ENCODE measurements around the gene PRKCZ.
"Not testable (repeated sequence)": the region's sequence is repeated elsewhere in the genome, so short reads cannot be mapped to it uniquely, and the experiment has no call there.

The PRKCZ gene

DNA sequence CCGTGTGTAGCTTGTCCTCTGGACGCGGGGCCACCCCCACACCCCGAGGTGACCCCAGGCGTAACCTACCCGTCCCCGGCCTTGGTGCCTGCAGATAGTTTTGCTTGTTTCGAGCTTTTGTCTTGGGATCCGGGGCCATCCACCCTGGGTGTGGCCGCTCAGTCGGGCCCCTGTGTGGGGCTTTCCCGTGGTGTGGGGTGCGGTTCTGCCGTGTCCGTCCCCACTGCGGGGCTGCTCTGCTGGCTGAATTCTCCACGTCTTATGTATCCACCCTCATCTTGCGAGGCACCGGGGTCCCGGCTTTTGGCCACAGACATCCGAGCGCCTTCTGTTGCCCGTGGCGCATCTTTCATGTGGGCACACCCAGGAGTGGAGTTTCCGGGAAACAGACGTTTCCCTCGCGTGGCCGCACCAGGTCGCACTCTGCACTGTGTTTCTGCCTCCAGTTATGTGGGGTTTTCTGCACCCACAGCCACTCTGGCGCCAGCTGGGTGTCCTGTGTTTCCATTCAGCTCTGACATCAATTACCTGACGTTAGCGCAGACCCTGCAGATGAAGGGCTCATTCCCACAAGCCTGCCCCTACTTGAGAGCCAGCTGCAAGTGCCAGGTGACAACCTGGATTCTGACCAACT, 64.9 kb downstream of the PRKCZ start:
- no peak for DNase-seq (ENCODE audit: low read depth in 2 of 2)

- DNase-seq (ENCODE audit: low read depth in 2 of 2), result no peak
These were observed 65.6 kb downstream of the PRKCZ start for GRCh38 chr1:2115702-2116341.

DNA sequence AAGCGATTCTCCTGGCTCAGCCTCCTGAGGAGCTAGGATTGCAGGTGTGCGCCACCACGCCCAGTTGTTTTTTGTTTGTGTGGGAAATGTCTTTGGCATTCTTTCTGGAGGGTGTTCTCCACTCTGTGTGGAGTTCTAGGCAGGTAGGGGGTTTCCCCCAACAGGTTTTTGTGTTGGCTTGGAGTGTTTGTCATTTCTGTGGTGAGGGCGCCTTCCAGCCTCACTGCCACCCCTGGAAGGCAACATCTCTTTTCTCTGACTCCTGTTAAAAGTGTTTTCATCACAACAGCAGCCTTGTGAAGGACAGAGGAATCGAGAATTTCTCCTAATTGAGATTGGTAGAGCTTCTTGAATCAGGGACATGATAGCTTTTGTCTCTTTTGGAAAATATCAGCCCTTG, 69.7 kb downstream of the PRKCZ start:
- DNase-seq (ENCODE audit: low read depth in 2 of 2), result no peak

GRCh38 chr1:2121101-2121691, 71.0 kb downstream of the PRKCZ start:
- DNase-seq (ENCODE audit: low read depth in 2 of 2), result no peak

GRCh38 chr1:2121794-2122193, 71.6 kb downstream of the PRKCZ start:
- not testable (repeated sequence) for DNase-seq (ENCODE audit: low read depth in 2 of 2)

- DNase-seq (ENCODE audit: low read depth in 2 of 2), result no peak
These were observed 74.4 kb downstream of the PRKCZ start for GRCh38 chr1:2124446-2125198.

GRCh38 chr1:2125350-2126211, 75.4 kb downstream of the PRKCZ start:
- no peak for DNase-seq (ENCODE audit: low read depth in 2 of 2)

DNA sequence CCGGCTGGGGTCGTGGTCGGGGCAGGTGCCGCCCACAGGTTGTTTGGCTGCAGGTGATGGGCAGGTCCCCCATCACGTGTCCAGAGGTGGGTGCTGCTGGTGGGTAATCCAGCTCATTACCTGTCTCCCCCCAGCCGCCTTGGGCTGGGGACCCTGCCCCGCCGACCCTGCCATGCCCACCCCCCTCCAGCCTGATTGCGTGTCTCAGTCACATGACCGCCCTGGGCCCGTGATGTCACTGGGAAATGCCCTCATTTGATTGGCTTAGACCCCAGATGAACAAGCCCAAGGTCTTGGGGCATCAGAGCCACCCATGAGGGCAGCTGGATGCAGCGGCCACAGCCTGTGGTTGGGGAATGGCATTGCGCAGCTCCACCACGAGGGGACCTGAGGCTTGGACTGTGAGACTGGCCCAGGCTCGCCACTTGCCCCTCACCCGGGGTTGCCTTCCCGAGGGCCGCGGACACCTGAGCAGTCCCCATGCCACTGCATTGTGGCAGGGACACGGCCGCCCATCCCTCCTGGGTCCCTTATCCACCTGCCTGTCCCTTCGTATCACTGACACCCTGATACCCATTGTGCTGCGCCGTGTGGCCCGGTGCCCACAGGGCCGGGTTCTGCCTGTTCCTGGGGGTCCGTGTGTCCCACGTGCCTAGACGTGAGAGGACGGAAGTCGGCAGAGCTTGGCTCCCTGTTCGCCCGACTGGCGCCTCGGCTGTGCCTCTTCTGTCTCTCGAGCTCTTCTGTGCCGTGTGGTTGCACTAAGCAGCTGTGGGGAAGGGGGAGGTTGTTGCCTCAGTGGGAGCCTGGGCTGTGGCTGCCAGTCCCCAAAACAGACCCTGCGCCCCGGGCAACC, 76.3 kb downstream of the PRKCZ start:
- no peak for DNase-seq (ENCODE audit: low read depth in 2 of 2)

- DNase-seq (ENCODE audit: low read depth in 2 of 2), result no peak
These were observed 77.3 kb downstream of the PRKCZ start for GRCh38 chr1:2127187-2128145.

- DNase-seq (ENCODE audit: low read depth in 2 of 2), result no peak
These were observed 78.1 kb downstream of the PRKCZ start for GRCh38 chr1:2128189-2128901.

DNA sequence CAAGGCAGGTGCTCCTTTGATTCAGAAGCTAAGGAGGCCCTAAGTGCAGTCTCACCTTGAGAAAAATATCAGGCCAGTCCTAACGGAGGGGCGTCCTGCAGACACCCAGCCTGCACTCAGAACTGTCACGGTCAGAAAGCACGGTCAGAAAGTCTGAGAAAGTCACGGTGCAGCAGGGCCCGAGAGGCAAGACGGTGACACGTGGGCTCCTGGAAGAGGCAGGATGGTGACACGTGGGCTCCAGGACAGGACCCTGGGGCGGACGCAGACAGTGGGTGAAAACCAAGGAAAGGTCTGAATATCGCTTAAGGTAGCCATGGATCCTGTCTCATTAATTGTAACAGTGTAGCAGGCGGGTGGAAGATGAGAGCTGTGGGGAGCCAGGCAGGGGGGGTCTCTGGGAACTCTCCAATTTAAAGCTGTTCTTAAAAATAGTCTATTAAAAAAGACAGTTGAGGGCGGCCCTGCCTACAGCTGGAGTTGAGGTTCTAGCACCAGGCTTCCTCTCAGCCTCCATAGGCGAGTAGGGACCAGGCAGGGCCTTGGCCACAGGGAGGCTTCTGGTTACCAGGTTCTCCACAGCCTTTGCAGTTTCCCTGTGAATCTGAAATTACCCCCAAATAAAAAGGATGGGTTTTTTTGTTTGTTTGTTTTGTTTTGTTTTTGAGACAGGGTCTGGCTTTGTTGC, 79.2 kb downstream of the PRKCZ start:
- no peak for DNase-seq (ENCODE audit: low read depth in 2 of 2)

- no peak for DNase-seq (ENCODE audit: low read depth in 2 of 2)
These were observed 79.9 kb downstream of the PRKCZ start for GRCh38 chr1:2130156-2130555.

- DNase-seq (ENCODE audit: low read depth in 2 of 2), result no peak
These were observed 80.7 kb downstream of the PRKCZ start for GRCh38 chr1:2130871-2131289.

- no peak for DNase-seq (ENCODE audit: low read depth in 2 of 2)
These were observed 82.2 kb downstream of the PRKCZ start for GRCh38 chr1:2132222-2133038.

DNA sequence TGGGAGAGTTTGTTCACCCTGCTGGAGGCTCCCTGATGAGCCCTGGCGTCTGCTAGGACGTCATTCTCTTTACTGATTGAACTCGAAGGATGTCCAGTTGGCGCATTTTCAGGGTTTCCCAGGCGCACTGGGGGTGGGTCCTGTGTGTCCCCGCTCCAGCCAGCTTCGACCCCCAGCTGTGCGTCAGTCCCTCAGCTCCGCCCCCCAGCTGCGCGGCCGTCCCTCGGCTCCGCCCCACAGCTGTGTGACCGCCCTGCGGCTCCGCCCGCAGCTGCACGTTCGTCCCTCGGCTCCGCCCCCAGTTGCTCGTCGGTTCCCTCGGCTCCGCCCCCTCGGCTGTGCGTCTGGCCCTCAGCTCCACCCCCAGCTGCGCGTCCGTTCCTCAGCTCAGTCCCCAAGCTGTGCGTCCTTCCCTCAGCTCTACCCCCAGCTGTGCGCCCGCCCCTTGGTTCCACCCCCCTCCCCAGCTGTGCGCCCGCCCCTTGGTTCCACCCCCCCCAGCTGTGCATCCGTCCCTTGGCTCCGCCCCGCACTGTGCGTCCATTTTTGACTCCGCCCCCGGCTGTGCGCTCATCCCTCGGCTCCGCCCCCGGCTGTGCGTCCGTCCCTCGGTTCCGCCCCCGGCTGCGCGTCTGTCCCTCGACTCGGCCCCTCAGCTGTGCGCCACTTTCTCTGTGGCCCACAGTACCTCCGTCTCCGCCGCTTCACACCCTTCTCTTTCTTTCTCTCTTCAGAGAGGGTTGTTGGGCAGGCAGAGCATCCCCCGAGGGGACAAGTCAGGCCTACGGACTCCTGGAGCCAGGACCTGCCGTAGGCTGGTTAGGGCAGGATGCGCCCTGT, 83.0 kb downstream of the PRKCZ start:
- DNase-seq (ENCODE audit: low read depth in 2 of 2), result peak; percentile 95 to 97

- DNase-seq (ENCODE audit: low read depth in 2 of 2), result no peak
These were observed 83.6 kb downstream of the PRKCZ start for GRCh38 chr1:2133879-2134215.

- DNase-seq (ENCODE audit: low read depth in 2 of 2), result no peak
These were observed 84.0 kb downstream of the PRKCZ start for GRCh38 chr1:2134266-2134620.

All from stimulated activated CD8-positive, alpha-beta memory T cell treated with anti-CD3 and anti-CD28 coated beads, Interleukin-2, amount 100 ng/mL, for 48 hours (primary cell).